ENCODE data around the gene ACAP3. TPM values are rescaled to one million over a fixed set of nuclear protein-coding genes. Genes with fewer than 3 reads are reported as not detected.

Gene ACAP3
- total RNA-seq, 6 experiments from 2014 or later = 39.4 to 50.8 (median 42.6) TPM

GRCh38 chr1:1342061-1342562 is 34.4 kb upstream of the ACAP3 start:
- DNase-seq = no peak
- no peak overlapping the region for H3K4me3 Mint-ChIP-seq
- H3K9me3 Mint-ChIP-seq = no peaks in the 10 kb centered on the region
- peaks cover 11% of the 10 kb centered on the region for H3K36me3 Mint-ChIP-seq (ENCODE audit: low read depth)
- no peak overlapping the region for H3K27ac Mint-ChIP-seq
- peaks cover 22% of the 10 kb centered on the region for H3K4me1 Mint-ChIP-seq (ENCODE audit: low read depth)
- TF ChIP-seq, protein P1, sequence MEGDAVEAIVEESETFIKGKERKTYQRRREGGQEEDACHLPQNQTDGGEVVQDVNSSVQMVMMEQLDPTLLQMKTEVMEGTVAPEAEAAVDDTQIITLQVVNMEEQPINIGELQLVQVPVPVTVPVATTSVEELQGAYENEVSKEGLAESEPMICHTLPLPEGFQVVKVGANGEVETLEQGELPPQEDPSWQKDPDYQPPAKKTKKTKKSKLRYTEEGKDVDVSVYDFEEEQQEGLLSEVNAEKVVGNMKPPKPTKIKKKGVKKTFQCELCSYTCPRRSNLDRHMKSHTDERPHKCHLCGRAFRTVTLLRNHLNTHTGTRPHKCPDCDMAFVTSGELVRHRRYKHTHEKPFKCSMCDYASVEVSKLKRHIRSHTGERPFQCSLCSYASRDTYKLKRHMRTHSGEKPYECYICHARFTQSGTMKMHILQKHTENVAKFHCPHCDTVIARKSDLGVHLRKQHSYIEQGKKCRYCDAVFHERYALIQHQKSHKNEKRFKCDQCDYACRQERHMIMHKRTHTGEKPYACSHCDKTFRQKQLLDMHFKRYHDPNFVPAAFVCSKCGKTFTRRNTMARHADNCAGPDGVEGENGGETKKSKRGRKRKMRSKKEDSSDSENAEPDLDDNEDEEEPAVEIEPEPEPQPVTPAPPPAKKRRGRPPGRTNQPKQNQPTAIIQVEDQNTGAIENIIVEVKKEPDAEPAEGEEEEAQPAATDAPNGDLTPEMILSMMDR (IDR thresholded peaks at IDR 0.05) = no peak
- peaks cover 3% of the 10 kb centered on the region for H3K27me3 Mint-ChIP-seq (ENCODE audit: insufficient read depth)

DNA sequence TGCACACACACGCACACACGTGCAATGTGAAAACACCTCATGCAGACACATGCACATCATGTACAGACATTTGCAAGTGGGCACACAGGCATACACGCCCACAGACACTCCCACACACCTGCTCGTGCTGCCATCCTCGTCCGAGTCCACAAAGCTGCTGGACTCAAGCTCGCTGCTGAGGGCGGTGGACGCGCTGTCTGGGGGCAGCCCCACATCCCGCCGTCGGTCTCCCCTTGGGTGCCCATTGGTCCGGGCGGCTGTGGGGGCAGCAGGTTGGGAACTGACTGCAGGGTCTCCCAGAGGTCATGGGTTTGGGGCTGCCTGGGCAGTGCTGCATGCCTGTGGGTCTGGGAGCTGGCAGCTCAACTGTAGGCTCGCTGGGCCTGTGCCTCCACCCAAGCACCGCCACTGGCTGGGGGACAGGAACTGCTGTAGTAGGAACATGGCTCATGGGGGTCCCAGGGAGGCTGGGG is 33.9 kb upstream of the ACAP3 start:
- H3K36me3 Mint-ChIP-seq (ENCODE audit: low read depth) = peaks cover 11% of the 10 kb centered on the region
- no peak for DNase-seq
- H3K4me3 Mint-ChIP-seq = no peak overlapping the region
- no peaks in the 10 kb centered on the region for H3K9me3 Mint-ChIP-seq
- H3K4me1 Mint-ChIP-seq (ENCODE audit: low read depth) = peaks cover 17% of the 10 kb centered on the region
- H3K27ac Mint-ChIP-seq = no peak overlapping the region
- TF ChIP-seq, protein P1 (IDR thresholded peaks at IDR 0.05) = no peak
- H3K27me3 Mint-ChIP-seq (ENCODE audit: insufficient read depth) = peaks cover 3% of the 10 kb centered on the region

DNA sequence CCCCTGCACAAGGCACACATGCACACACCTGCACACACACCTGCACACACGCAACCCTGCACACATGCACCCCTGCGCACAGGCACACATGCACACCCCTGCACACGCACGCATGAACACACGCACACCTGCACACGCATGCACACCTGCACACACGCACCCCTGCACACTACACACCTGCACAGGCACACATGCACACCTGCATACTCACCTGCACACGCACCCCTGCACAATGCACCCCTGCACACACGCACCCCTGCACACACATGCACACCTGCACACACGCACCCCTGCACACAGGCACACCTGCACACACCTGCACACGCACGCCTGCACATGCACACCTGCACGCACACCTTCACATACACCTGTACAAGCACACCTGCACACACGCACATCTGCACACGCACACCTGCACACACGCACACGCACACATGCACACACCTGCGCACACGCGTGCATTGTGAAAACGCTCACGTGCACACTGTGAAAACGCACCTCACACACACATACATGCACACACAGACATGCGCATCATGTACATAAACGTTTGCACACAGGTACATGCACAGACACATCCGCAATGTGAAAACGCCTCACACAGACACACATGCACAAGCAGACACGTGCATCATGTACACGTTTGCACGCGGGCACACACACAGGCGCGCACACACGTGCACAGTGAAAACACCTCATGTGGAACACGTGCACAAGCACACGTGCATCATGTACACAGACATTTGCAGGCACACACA is 33.2 kb upstream of the ACAP3 start:
- no peak for DNase-seq
- Mint-ChIP-seq H3K27me3 (ENCODE audit: insufficient read depth) (peaks cover 3% of the 10 kb centered on the region), H3K4me3 (no peak overlapping the region), H3K27ac (no peak overlapping the region), H3K4me1 (ENCODE audit: low read depth) (peaks cover 11% of the 10 kb centered on the region), H3K36me3 (ENCODE audit: low read depth) (peaks cover 11% of the 10 kb centered on the region), H3K9me3 (no peaks in the 10 kb centered on the region)
- TF ChIP-seq, protein P1 (IDR thresholded peaks at IDR 0.05) = no peak

- no peaks in the 10 kb centered on the region for H3K9me3 Mint-ChIP-seq
- peaks cover 6% of the 10 kb centered on the region for H3K4me1 Mint-ChIP-seq (ENCODE audit: low read depth)
- no peak overlapping the region for H3K4me3 Mint-ChIP-seq
- H3K36me3 Mint-ChIP-seq (ENCODE audit: low read depth) = peaks cover 11% of the 10 kb centered on the region
- TF ChIP-seq, protein P1 (IDR thresholded peaks at IDR 0.05) = no peak
- H3K27me3 Mint-ChIP-seq (ENCODE audit: insufficient read depth) = peaks cover 3% of the 10 kb centered on the region
- no peak overlapping the region for H3K27ac Mint-ChIP-seq
- DNase-seq = no peak
Measured at GRCh38 chr1:1340185-1340584, 32.5 kb upstream of the ACAP3 start.

DNA sequence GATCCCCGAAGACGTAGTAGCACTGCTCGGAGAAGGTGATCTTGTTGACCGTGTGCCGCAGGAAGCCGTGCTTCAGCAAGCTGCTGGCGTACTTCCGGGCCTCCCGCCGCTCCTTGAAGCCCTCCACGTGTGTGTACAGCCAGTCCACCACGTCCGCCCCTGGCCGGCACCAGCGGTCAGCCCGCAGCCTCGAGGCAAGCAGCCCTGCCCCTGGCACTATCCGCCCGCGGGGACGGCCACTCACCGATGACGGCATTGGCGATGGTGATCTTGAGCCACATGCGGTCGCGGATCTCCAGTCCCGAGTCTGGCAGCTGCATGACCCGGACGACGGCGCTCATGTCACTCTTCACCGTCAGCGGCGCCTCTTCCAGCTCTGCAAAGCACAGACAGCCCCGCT is 30.5 kb upstream of the ACAP3 start:
- no peaks in the 10 kb centered on the region for H3K9me3 Mint-ChIP-seq
- peaks cover 11% of the 10 kb centered on the region for H3K36me3 Mint-ChIP-seq (ENCODE audit: low read depth)
- H3K4me3 Mint-ChIP-seq = no peak overlapping the region
- no peaks in the 10 kb centered on the region for H3K4me1 Mint-ChIP-seq (ENCODE audit: low read depth)
- TF ChIP-seq, protein P1 (IDR thresholded peaks at IDR 0.05) = no peak
- peaks cover 5% of the 10 kb centered on the region for H3K27me3 Mint-ChIP-seq (ENCODE audit: insufficient read depth)
- H3K27ac Mint-ChIP-seq = no peak overlapping the region
- DNase-seq = no peak
